Measurements from ENCODE around the gene METTL21C.

The METTL21C gene

GRCh38 chr13:102683637-102684036 lies 11.2 kb downstream of the METTL21C start:
- H3K9me2 ChIP-seq (replicated peaks; ENCODE audit: insufficient read depth, low read length) = no peaks in the 10 kb centered on the region
- H3K27ac ChIP-seq (ENCODE audit: low read depth, low read length) = no peak overlapping the region
- H2AFZ ChIP-seq (ENCODE audit: low read depth, low read length, severe bottlenecking) = no peak overlapping the region
- no peak overlapping the region for H3K9ac ChIP-seq (ENCODE audit: low read length)
- no peak overlapping the region for H3K4me3 ChIP-seq (ENCODE audit: insufficient read depth, low read length, poor library complexity, severe bottlenecking)
- H3F3A ChIP-seq (ENCODE audit: insufficient read depth) = peaks cover 3% of the 10 kb centered on the region; the same call in 1 of the 2 replicates
- H3K36me3 ChIP-seq (ENCODE audit: low read length) = peaks cover 10% of the 10 kb centered on the region
- H3K4me2 ChIP-seq (ENCODE audit: low read depth, low read length, poor library complexity, severe bottlenecking) = no peak overlapping the region
- no peaks in the 10 kb centered on the region for H3K27me3 ChIP-seq (ENCODE audit: low read length)
- no peak for TF ChIP-seq EZH2phosphoT487 (conservative IDR thresholded peaks at IDR 0.05; ENCODE audit: low read length)
- TF ChIP-seq, protein P1, sequence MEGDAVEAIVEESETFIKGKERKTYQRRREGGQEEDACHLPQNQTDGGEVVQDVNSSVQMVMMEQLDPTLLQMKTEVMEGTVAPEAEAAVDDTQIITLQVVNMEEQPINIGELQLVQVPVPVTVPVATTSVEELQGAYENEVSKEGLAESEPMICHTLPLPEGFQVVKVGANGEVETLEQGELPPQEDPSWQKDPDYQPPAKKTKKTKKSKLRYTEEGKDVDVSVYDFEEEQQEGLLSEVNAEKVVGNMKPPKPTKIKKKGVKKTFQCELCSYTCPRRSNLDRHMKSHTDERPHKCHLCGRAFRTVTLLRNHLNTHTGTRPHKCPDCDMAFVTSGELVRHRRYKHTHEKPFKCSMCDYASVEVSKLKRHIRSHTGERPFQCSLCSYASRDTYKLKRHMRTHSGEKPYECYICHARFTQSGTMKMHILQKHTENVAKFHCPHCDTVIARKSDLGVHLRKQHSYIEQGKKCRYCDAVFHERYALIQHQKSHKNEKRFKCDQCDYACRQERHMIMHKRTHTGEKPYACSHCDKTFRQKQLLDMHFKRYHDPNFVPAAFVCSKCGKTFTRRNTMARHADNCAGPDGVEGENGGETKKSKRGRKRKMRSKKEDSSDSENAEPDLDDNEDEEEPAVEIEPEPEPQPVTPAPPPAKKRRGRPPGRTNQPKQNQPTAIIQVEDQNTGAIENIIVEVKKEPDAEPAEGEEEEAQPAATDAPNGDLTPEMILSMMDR (IDR thresholded peaks at IDR 0.05; ENCODE audit: insufficient read depth, low read length, poor library complexity, severe bottlenecking) = no peak
- no peaks in the 10 kb centered on the region for H4K20me1 ChIP-seq (ENCODE audit: low read depth, low read length)
- no peaks in the 10 kb centered on the region for H3K79me2 ChIP-seq (ENCODE audit: insufficient read depth, low read length)
- no peaks in the 10 kb centered on the region for H3K9me3 ChIP-seq (ENCODE audit: insufficient read depth, low read length)

- H4K20me1 ChIP-seq (ENCODE audit: low read depth, low read length) = 0 out of 2 replicates have a peak, but pooled peaks cover 2% of the 10 kb centered on the region
- H3F3A ChIP-seq (ENCODE audit: insufficient read depth) = peaks cover 3% of the 10 kb centered on the region; the same call in 1 of the 2 replicates
- H3K9ac ChIP-seq (ENCODE audit: low read length) = no peak overlapping the region
- H3K9me3 ChIP-seq (ENCODE audit: insufficient read depth, low read length) = no peaks in the 10 kb centered on the region
- H3K4me2 ChIP-seq (ENCODE audit: low read depth, low read length, poor library complexity, severe bottlenecking) = no peak overlapping the region
- no peaks in the 10 kb centered on the region for H3K79me2 ChIP-seq (ENCODE audit: insufficient read depth, low read length)
- no peak overlapping the region for H2AFZ ChIP-seq (ENCODE audit: low read depth, low read length, severe bottlenecking)
- H3K36me3 ChIP-seq (ENCODE audit: low read length) = peaks cover 19% of the 10 kb centered on the region
- no peaks in the 10 kb centered on the region for H3K9me2 ChIP-seq (replicated peaks; ENCODE audit: insufficient read depth, low read length)
- H3K27me3 ChIP-seq (ENCODE audit: low read length) = no peaks in the 10 kb centered on the region
- no peak overlapping the region for H3K4me3 ChIP-seq (ENCODE audit: insufficient read depth, low read length, poor library complexity, severe bottlenecking)
- no peak for TF ChIP-seq EZH2phosphoT487 (conservative IDR thresholded peaks at IDR 0.05; ENCODE audit: low read length)
- TF ChIP-seq, protein P1 (IDR thresholded peaks at IDR 0.05; ENCODE audit: insufficient read depth, low read length, poor library complexity, severe bottlenecking) = no peak
- H3K27ac ChIP-seq (ENCODE audit: low read depth, low read length) = no peak overlapping the region
Measured at GRCh38 chr13:102682727-102683126, 12.1 kb downstream of the METTL21C start.

DNA sequence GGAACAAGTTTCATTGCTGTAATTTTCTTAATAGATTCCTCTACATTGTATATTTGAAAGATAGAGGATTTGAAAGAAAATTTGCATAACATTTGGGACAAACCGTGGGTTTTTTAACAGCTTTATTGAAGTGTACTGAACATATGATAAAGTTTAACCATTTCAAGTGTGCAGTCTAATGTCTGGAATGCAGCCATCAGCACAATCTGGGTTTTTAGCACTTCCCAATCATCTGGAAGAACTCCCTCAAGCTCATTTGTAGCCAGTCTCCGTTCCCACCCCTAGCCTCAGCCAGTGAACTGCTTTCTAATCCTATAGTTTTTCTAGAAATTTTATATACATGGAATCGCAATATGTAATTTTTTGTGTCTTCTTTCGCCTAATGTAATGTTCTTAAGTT lies 12.6 kb downstream of the METTL21C start:
- H3K36me3 ChIP-seq (ENCODE audit: low read length) = peaks cover 24% of the 10 kb centered on the region
- 0 out of 2 replicates have a peak, but pooled peaks cover 4% of the 10 kb centered on the region for H4K20me1 ChIP-seq (ENCODE audit: low read depth, low read length)
- H3K27ac ChIP-seq (ENCODE audit: low read depth, low read length) = no peak overlapping the region
- TF ChIP-seq EZH2phosphoT487 (conservative IDR thresholded peaks at IDR 0.05; ENCODE audit: low read length) = no peak
- TF ChIP-seq, protein P1 (IDR thresholded peaks at IDR 0.05; ENCODE audit: insufficient read depth, low read length, poor library complexity, severe bottlenecking) = no peak
- peaks cover 3% of the 10 kb centered on the region; the same call in 1 of the 2 replicates for H3F3A ChIP-seq (ENCODE audit: insufficient read depth)
- H3K4me2 ChIP-seq (ENCODE audit: low read depth, low read length, poor library complexity, severe bottlenecking) = no peak overlapping the region
- H3K9me3 ChIP-seq (ENCODE audit: insufficient read depth, low read length) = no peaks in the 10 kb centered on the region
- H3K9me2 ChIP-seq (replicated peaks; ENCODE audit: insufficient read depth, low read length) = no peaks in the 10 kb centered on the region
- H3K27me3 ChIP-seq (ENCODE audit: low read length) = no peaks in the 10 kb centered on the region
- H3K9ac ChIP-seq (ENCODE audit: low read length) = no peak overlapping the region
- H2AFZ ChIP-seq (ENCODE audit: low read depth, low read length, severe bottlenecking) = no peak overlapping the region
- H3K4me3 ChIP-seq (ENCODE audit: insufficient read depth, low read length, poor library complexity, severe bottlenecking) = no peak overlapping the region
- no peaks in the 10 kb centered on the region for H3K79me2 ChIP-seq (ENCODE audit: insufficient read depth, low read length)

Measured in SU-DHL-6 (cell line).